HG03442 (cell line): ENCODE measurements around the gene DPY19L2.
"Not testable (repeated sequence)": the region's sequence is repeated elsewhere in the genome, so short reads cannot be mapped to it uniquely, and the experiment has no call there.

ENCODE experiments used
- ATAC-seq: cut with Tn5 transposase; IDR thresholded peaks from one replicate; pipeline ENCODE4 v1.9.1; 2021; ENCODE audit warnings: mild to moderate bottlenecking, moderate library complexity; ENCODE audit not compliant: unreplicated experiment

The DPY19L2 gene

DNA sequence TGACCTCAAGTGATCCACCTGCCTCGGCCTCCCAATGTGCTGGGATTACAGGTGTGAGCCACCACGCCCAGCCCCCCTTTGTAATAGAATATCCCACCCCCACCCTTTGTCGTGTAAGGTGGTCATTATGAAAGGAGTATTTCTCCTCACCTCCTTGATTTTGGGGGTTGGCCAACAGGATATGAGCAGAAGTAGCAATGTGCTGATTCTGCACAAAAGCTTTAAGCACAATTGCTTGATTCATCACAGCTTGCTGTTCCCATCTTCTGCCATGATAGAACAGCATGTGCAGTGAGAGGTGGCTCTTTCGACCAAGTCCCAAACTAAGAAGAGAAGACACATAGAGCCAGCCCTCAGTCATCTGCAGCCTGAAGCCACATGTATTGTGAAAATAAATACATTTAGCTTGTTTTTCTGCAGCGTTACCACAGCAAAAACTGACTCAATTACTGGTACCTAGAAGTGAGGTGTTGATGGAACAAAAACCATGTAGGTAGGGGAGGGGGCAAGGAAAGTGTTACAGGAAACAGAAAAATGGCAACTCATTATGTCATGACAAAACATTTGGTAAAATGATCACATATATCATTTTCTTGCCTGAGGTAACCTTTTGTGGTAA is 122.9 kb downstream of the DPY19L2 start:
- ATAC-seq = not testable (repeated sequence)

- not testable (repeated sequence) for ATAC-seq
These were observed 129.6 kb downstream of the DPY19L2 start for GRCh38 chr12:63538656-63539055.

DNA sequence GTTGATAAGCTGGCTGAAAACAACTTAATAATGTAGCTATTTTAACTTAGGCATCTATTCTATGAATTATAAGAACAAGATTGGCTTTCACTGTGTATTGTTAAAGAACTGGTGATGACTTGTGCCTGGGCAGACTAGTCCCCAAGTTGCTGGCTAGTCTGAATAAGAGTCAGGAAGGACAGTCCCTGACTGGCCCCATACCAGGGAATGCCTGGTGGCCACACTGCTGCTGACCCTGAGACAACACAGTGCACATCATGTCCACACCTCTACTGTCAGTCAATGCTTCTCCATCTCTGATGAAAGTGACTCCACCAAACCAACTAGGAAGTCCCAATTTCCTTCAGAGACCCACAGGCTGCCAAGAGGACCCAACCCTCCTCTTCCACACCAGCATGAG is 130.5 kb downstream of the DPY19L2 start:
- ATAC-seq = not testable (repeated sequence)

DNA sequence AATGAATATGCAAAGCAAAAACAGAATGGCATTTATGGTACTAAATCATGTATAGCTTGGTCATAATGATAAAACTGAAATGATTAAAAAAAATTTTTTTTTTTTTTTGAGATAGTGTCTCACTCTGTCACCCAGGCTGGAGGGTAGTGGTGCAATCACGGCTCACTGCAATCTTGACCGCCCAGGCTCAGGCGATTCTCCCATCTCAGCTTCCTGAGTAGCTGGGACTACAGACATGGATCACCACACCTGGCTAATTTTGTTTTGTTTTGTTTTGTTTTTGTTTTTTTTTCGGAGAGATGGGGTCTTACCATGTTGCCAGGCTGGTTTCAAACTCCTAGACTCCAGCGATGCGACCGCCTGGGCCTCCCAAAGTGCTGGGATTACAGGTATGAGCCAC is 138.7 kb downstream of the DPY19L2 start:
- not testable (repeated sequence) for ATAC-seq

DNA sequence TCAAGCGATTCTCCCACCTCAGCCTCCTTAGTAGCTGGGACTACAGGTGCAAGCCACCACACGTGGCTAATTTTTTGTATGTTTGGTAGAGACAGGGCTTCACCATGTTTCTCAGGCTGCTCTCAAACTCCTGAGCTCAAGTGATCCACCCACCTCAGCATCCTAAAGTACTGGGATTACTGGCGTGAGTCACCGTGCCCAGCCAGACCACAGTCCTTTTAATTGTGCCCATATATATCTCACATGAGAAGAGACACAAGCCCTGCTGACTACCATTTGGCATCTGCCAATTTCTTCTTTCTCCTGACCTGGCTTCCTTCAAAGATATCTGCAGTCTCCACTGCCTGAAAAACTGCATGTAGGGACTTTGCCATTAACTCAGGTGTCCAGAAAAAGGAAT is 142.5 kb downstream of the DPY19L2 start:
- ATAC-seq = no peak

GRCh38 chr12:63521706-63522105 is 146.6 kb downstream of the DPY19L2 start:
- no peak for ATAC-seq
